Gastrocnemius medialis (tissue), 4 donors: Measurements from ENCODE around the gene HSD17B4. TPM values are rescaled to one million over a fixed set of nuclear protein-coding genes. Genes with fewer than 3 reads are reported as not detected.
"Not testable (repeated sequence)": the region's sequence is repeated elsewhere in the genome, so short reads cannot be mapped to it uniquely, and the experiment has no call there.

Source experiments
- ATAC-seq, 2 donors: fragments of 150-250 bp; one replicate each; pipeline ENCODE4 v1.9.1; 2016
- DNase-seq, 2 donors: peaks; one replicate each; pipeline ENCODE4 v3.0.0-alpha.2; 2019
- H3K27ac ChIP-seq, 4 donors: fragments of 200-600 bp; sonication (generic); 1 replicate in 1 of 4; 2 replicates in 3 of 4; pipeline ENCODE4 v1.5.1; 2016 to 2018; ENCODE audit warnings: mild to moderate bottlenecking in 2 of 4, moderate library complexity in 1 of 4
- H3K27me3 ChIP-seq, 3 donors: fragments of 200-600 bp; sonication (generic) in 2 of 3; 1 replicate in 1 of 3; 2 replicates in 2 of 3; pipeline versions ENCODE4 v1.5.1 to v1.6.0; 2016 to 2019; ENCODE audit warnings: mild to moderate bottlenecking in 1 of 3, moderate library complexity in 1 of 3
- H3K36me3 ChIP-seq, 2 donors: fragments of 200-600 bp; sonication (generic) in 1 of 2; one replicate each; pipeline ENCODE4 v1.5.1; 2017 to 2018
- H3K4me1 ChIP-seq, 2 donors: fragments of 200-600 bp; sonication (generic) in 1 of 2; one replicate each; pipeline ENCODE4 v1.5.1; 2016 to 2017; ENCODE audit warnings: mild to moderate bottlenecking in 2 of 2
- H3K4me3 ChIP-seq, 4 donors: fragments of 200-600 bp; sonication (generic) in 3 of 4; 1 replicate in 1 of 4; 2 replicates in 3 of 4; pipeline ENCODE4 v1.5.1; 2016 to 2019; ENCODE audit warnings: mild to moderate bottlenecking in 2 of 4
- H3K9me3 ChIP-seq, 3 donors: fragments of 200-600 bp; sonication (generic) in 2 of 3; 1 replicate in 1 of 3; 2 replicates in 2 of 3; pipeline ENCODE4 v1.5.1; 2016 to 2019
- POLR2A ChIP-seq, 2 donors: fragments of 450-650 bp; IDR thresholded peaks; one replicate each; pipeline ENCODE4 v1.6.1; 2017; ENCODE audit warnings: antibody characterized with exemption in 2 of 2, mild to moderate bottlenecking in 2 of 2, moderate library complexity in 2 of 2
- in situ Hi-C, 4 donors: fragments of 200-750 bp; cut with MboI; loops; one replicate each; pipeline versions ENCODE4 v1.15.0 to v1.8.0; 2017; ENCODE audit warnings: low sequenced_read_pairs in 4 of 4
- intact Hi-C: fragments of 100-400 bp; cut with DNase I; formaldehyde crosslinking; loops from one replicate; pipeline ENCODE4 v1.15.1; 2023; ENCODE audit warnings: low total_unique reads
- total RNA-seq, 4 donors: library from RNA; depleted of rRNA; stranded (reverse); fragments of >200 nt; gene quantifications; one replicate each; pipeline versions ENCODE4 v1.1.0 to v1.2.3, GENCODE V29; 2016
- TF ChIP-seq, protein P1 (sequence below), 5 experiments: fragments of 450-650 bp in 3 of 5; fragments of 200-600 bp in 2 of 5; sonication (generic) in 2 of 5; IDR thresholded peaks in 4 of 5; conservative IDR thresholded peaks in 1 of 5; 1 replicate in 4 of 5; 2 replicates in 1 of 5; pipeline ENCODE4 v1.5.1; 2016 to 2019; ENCODE audit warnings: antibody characterized with exemption in 5 of 5, mild to moderate bottlenecking in 3 of 5, moderate library complexity in 3 of 5

HSD17B4 gene
- total RNA-seq, 4 donors from 2014 or later: 60.9 to 200 (median 83.1) TPM

DNA sequence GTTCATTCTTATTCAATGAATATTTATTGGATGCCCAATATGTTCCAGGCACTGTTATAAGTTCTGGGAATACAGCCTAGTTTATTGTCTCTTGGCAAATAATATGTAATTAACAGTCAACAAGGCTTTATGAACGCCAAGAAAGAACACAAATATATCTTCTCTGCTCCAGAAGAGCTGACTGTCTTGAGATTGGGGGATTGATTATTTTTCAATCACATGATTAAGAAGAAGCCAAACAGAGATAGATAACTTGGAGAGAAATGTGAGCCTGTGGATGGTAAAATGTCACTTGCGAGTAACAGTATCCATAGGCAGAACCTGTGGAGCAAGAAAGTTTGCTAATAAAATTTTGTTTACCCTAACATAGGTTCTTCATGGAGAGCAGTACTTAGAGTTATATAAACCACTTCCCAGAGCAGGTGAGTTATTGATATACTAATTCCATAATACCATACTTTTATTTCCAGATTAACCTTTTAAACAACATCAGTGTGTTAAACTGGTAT, 49.4 kb downstream of the HSD17B4 start:
- Histone ChIP-seq H3K36me3 (peaks cover 0 to 41% of the 10 kb centered on the region in 2 donors), H3K9me3 (peaks cover 0 to 9% (median 0%) of the 10 kb centered on the region in 3 donors), H3K4me1 (no peaks in the 10 kb centered on the region), H3K27ac (no peak overlapping the region), H3K27me3 (no peaks in the 10 kb centered on the region), H3K4me3 (no peak overlapping the region)
- in situ Hi-C loops: no loop called here
- DNase-seq (no peak), ATAC-seq (no peak)
- intact Hi-C loops: no loop called here
- TF ChIP-seq, protein P1, sequence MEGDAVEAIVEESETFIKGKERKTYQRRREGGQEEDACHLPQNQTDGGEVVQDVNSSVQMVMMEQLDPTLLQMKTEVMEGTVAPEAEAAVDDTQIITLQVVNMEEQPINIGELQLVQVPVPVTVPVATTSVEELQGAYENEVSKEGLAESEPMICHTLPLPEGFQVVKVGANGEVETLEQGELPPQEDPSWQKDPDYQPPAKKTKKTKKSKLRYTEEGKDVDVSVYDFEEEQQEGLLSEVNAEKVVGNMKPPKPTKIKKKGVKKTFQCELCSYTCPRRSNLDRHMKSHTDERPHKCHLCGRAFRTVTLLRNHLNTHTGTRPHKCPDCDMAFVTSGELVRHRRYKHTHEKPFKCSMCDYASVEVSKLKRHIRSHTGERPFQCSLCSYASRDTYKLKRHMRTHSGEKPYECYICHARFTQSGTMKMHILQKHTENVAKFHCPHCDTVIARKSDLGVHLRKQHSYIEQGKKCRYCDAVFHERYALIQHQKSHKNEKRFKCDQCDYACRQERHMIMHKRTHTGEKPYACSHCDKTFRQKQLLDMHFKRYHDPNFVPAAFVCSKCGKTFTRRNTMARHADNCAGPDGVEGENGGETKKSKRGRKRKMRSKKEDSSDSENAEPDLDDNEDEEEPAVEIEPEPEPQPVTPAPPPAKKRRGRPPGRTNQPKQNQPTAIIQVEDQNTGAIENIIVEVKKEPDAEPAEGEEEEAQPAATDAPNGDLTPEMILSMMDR (IDR thresholded peaks at IDR 0.05 in 4 of 5, conservative IDR thresholded peaks at IDR 0.05 in 1 of 5): no peak
- no peak for TF ChIP-seq POLR2A (IDR thresholded peaks at IDR 0.05)

DNA sequence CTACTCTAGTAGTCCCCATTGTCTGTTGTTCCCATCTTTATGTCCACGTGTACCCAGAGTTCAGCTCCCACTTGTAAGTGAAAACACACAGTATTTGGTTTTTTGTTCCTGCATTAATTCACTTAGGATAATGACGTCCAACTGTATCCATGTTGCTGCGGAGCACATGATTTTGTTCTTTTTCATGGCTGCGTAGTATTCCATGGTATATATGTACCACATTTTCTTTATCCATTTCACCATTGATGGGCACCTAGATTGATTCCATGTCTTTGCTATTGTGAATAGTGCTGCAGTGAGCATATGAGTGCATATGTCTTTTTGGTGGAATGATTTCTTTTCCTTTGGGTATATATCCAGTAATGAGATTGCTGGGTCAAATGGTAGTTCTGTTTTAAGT, 51.6 kb downstream of the HSD17B4 start:
- intact Hi-C loops, in situ Hi-C loops, H3K4me1 ChIP-seq, H3K27me3 ChIP-seq, ATAC-seq, DNase-seq, H3K9me3 ChIP-seq, H3K27ac ChIP-seq, H3K4me3 ChIP-seq: not testable (repeated sequence)
- H3K36me3 ChIP-seq: peaks cover 0 to 25% of the 10 kb centered on the region in 2 donors

DNA sequence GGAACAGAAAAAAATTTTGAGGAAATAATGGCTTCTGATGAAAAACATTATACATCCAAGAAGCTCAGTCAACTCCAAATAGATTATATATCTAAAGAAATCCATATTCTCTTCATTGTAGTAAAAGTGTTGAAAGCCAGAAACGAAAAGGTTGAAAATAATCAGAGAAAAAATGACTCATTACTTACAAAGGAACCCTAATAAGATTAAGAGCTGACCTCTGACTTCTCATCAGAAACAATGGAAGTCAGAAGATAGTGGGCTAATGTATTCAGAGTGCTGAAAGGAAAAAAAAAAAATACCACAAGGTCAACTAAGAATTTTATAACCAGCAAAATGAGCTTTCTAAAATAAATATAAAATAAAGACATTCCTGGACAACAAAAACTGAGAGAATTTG, 60.0 kb downstream of the HSD17B4 start:
- no peaks in the 10 kb centered on the region for H3K27me3 ChIP-seq
- TF ChIP-seq, protein P1 (IDR thresholded peaks at IDR 0.05 in 4 of 5, conservative IDR thresholded peaks at IDR 0.05 in 1 of 5): no peak
- no peak for TF ChIP-seq POLR2A (IDR thresholded peaks at IDR 0.05)
- H3K27ac ChIP-seq: no peak overlapping the region
- H3K9me3 ChIP-seq: no peaks in the 10 kb centered on the region
- ATAC-seq (no peak), DNase-seq (no peak)
- H3K36me3 ChIP-seq: peaks cover 5 to 71% of the 10 kb centered on the region in 2 donors
- intact Hi-C loops: no loop called here
- in situ Hi-C loops: no loop called here
- H3K4me3 ChIP-seq: no peak overlapping the region
- no peaks in the 10 kb centered on the region for H3K4me1 ChIP-seq

DNA sequence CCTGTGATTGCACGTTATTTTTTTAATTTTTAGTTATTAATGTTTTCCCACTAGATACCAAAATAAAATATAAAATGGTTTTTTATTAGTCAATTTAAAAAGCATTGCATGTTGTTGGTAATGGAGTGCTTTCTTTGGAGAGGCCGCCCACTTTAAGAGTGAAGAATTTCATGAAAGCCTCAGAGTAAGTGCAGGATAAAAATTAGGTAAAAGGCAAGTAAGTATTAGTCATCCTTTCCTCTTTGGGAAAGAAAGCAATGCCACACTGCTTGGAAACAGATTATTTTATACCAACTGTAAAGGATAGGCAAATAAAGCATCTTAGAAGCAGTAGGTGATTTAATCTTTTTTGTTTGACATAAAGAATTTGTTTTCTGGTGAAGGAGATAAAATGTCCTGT, 62.9 kb downstream of the HSD17B4 start:
- Histone ChIP-seq H3K4me3 (no peak overlapping the region), H3K27ac (no peak overlapping the region), H3K4me1 (no peaks in the 10 kb centered on the region), H3K36me3 (peaks cover 3 to 78% of the 10 kb centered on the region in 2 donors), H3K27me3 (no peaks in the 10 kb centered on the region), H3K9me3 (no peaks in the 10 kb centered on the region)
- DNase-seq (no peak), ATAC-seq (no peak)
- TF ChIP-seq, protein P1 (IDR thresholded peaks at IDR 0.05 in 4 of 5, conservative IDR thresholded peaks at IDR 0.05 in 1 of 5): no peak
- TF ChIP-seq POLR2A (IDR thresholded peaks at IDR 0.05): no peak
- in situ Hi-C loops (no loop called here), intact Hi-C loops (no loop called here)

DNA sequence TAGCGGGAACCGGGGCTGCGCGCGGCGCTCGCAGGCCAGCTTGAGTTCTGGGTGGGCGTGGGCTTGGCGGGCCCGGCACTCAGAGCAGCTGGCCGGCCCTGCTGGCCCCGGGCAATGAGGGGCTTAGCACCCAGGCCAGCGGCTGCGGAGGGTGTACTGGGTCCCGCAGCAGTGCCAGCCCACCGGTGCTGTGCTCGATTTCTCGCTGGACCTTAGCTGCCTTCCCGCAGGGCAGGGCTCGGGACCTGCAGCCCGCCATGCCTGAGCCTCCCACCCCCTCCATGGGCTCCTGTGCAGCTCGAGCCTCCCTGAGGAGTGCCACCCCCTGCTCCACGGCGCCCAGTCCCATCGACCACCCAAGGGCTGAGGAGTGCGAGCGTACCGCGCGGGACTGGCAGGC, 64.8 kb downstream of the HSD17B4 start:
- ATAC-seq, intact Hi-C loops, H3K9me3 ChIP-seq, H3K27ac ChIP-seq, DNase-seq, H3K27me3 ChIP-seq, H3K4me3 ChIP-seq, H3K4me1 ChIP-seq, in situ Hi-C loops: not testable (repeated sequence)
- peaks cover 0 to 64% of the 10 kb centered on the region in 2 donors for H3K36me3 ChIP-seq

DNA sequence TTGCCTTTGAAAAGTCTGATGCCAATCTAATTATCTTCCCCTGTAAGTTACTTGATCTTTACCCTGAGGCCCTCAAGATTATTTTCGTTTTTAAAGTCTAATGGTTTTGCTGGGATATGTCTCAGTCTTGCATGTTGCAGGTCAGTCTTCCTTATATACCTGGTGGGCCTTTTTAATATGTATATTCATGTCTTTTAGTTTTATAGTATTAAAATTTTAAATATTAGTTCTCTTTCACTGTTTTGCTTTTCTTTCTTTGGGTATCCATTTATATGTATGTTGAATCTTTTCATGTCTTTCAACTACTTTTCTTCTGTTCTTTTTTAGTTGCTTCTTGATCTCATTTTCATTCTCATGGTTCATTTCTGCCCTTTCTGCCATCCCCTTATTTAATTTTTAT, 68.9 kb downstream of the HSD17B4 start:
- Histone ChIP-seq H3K4me1 (no peaks in the 10 kb centered on the region), H3K27me3 (no peaks in the 10 kb centered on the region), H3K9me3 (no peaks in the 10 kb centered on the region), H3K4me3 (no peak overlapping the region), H3K36me3 (peaks cover 0 to 45% of the 10 kb centered on the region in 2 donors), H3K27ac (no peak overlapping the region)
- ATAC-seq (no peak), DNase-seq (no peak)
- TF ChIP-seq, protein P1 (IDR thresholded peaks at IDR 0.05 in 4 of 5, conservative IDR thresholded peaks at IDR 0.05 in 1 of 5): no peak
- no peak for TF ChIP-seq POLR2A (IDR thresholded peaks at IDR 0.05)
- in situ Hi-C loops (no loop called here), intact Hi-C loops (no loop called here)
